Retinal pigment epithelial cell (primary cell): ENCODE data around the gene CCNF.
A peak's percentile ranks its signal among the peaks of the same experiment; 100 is the strongest.

Source experiments
- DNase-seq: peaks from one replicate; pipeline ENCODE4 v3.0.0-alpha.2; 2010; ENCODE audit warnings: low read depth
- H3K4me3 ChIP-seq: 2 replicates; pipeline ENCODE4 v1.5.1; 2011; ENCODE audit warnings: mild to moderate bottlenecking, low read length, control low read depth, moderate library complexity
- CTCF ChIP-seq: conservative IDR thresholded peaks from 2 replicates; pipeline ENCODE4 v1.5.1; 2011; ENCODE audit warnings: low read depth, low read length, control low read depth, inconsistent platforms

Gene CCNF

GRCh38 chr16:2465653-2466415, 36.6 kb downstream of the CCNF start:
- TF ChIP-seq CTCF = peak; percentile 37
- H3K4me3 ChIP-seq = no peak overlapping the region
- DNase-seq = no peak

GRCh38 chr16:2466667-2467527, 37.6 kb downstream of the CCNF start:
- TF ChIP-seq CTCF = no peak
- H3K4me3 ChIP-seq = no peak overlapping the region
- no peak for DNase-seq

- H3K4me3 ChIP-seq = peak overlapping the region; percentile 35
- DNase-seq = peak; percentile 15
- no peak for TF ChIP-seq CTCF
These were observed 38.4 kb downstream of the CCNF start for GRCh38 chr16:2467528-2468232.

GRCh38 chr16:2468233-2468724, 39.0 kb downstream of the CCNF start:
- peak overlapping the region; percentile 35 for H3K4me3 ChIP-seq
- TF ChIP-seq CTCF = no peak
- no peak for DNase-seq

GRCh38 chr16:2468725-2469398, 39.6 kb downstream of the CCNF start:
- DNase-seq = no peak
- H3K4me3 ChIP-seq = peak overlapping the region; percentile 35
- no peak for TF ChIP-seq CTCF

GRCh38 chr16:2469399-2470233, 40.4 kb downstream of the CCNF start:
- no peak for TF ChIP-seq CTCF
- no peak overlapping the region for H3K4me3 ChIP-seq
- no peak for DNase-seq
